IMR-90 (cell line): Measurements from ENCODE around the gene SGSM2.

Experiments
- CEBPB ChIP-seq: IDR thresholded peaks from 2 replicates; pipeline ENCODE4 v1.6.1; 2012; ENCODE audit warnings: low read depth, low read length, improper control_type of control experiment
- CHD1 ChIP-seq: IDR thresholded peaks from 2 replicates; pipeline ENCODE4 v1.6.1; 2012; ENCODE audit warnings: low read depth, low read length, improper control_type of control experiment
- MAFK ChIP-seq: IDR thresholded peaks from 2 replicates; pipeline ENCODE4 v1.6.1; 2012; ENCODE audit warnings: low read depth, low read length, improper control_type of control experiment
- NFE2L2 ChIP-seq: fragments of 150-350 bp; IDR thresholded peaks from 2 replicates; pipeline ENCODE4 v1.6.1; 2016; ENCODE audit warnings: low read depth, mild to moderate bottlenecking, low read length
- POLR2A ChIP-seq: IDR thresholded peaks from 2 replicates; pipeline ENCODE4 v1.6.1; 2012; ENCODE audit warnings: mild to moderate bottlenecking, low read depth, low read length
- RAD21 ChIP-seq: IDR thresholded peaks from 2 replicates; pipeline ENCODE4 v1.6.1; 2012; ENCODE audit warnings: low read length, improper control_type of control experiment
- RFX5 ChIP-seq: IDR thresholded peaks from 2 replicates; pipeline ENCODE4 v1.8.0; 2012; ENCODE audit warnings: low read depth, mild to moderate bottlenecking, low read length, moderate library complexity
- SMC3 ChIP-seq: fragments of 150-350 bp; IDR thresholded peaks from 2 replicates; pipeline ENCODE4 v1.6.1; 2016; ENCODE audit warnings: low read depth, mild to moderate bottlenecking, antibody characterized with exemption, low read length, moderate library complexity
- TF ChIP-seq, protein P1 (sequence below): conservative IDR thresholded peaks from 2 replicates; pipeline ENCODE4 v1.5.1; 2012; ENCODE audit warnings: mild to moderate bottlenecking, low read depth, low read length, improper control_type of control experiment
- TF ChIP-seq, protein P2 (sequence below): fragments of 150-350 bp; IDR thresholded peaks from 2 replicates; pipeline ENCODE4 v1.6.1; 2017; ENCODE audit warnings: mild to moderate bottlenecking, antibody characterized with exemption, low read length, low read depth
- TF ChIP-seq, protein P3 (sequence below): fragments of 150-350 bp; IDR thresholded peaks from 2 replicates; pipeline ENCODE4 v1.6.1; 2016; ENCODE audit warnings: low read depth, mild to moderate bottlenecking, low read length, moderate library complexity, borderline replicate concordance

DNA sequence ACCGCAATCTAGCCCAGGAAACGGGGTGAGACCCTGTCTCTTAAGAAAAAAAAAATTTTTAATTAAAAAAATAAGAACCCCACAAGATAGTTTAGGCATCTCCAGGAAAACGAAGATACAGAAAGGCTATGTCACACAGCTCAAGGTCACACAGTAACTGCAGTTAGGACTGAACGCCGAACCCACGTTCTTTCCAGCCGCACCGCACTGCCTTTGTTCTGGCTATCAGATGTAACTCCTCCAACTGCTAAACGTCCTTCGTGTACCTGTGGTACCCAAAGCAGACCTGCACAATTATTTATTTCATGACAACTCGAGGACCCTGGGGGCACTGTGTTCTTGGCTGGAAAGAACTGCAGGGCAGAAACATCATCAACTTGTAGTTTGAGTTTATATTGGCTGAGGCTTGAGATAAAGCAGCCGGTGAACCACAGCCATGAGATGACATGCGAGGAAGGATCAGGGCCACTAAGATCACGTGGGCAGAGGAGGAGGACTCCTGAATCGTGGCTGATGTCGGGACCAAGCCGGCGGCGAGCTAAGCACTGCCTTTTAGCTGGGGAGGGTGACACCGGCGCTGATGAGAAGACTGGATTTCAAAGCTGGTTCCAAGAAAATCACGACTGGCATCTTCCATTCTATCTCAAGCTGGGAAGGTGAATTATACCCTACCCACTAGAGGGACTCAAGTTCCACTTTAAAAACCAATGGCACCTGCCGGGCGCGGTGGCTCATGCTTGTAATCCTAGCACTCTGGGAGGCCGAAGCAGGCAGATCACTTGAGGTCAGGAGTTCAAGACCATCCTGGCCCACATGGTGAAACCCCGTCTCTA, 84.2 kb downstream of the SGSM2 start:
- TF ChIP-seq, protein P1, sequence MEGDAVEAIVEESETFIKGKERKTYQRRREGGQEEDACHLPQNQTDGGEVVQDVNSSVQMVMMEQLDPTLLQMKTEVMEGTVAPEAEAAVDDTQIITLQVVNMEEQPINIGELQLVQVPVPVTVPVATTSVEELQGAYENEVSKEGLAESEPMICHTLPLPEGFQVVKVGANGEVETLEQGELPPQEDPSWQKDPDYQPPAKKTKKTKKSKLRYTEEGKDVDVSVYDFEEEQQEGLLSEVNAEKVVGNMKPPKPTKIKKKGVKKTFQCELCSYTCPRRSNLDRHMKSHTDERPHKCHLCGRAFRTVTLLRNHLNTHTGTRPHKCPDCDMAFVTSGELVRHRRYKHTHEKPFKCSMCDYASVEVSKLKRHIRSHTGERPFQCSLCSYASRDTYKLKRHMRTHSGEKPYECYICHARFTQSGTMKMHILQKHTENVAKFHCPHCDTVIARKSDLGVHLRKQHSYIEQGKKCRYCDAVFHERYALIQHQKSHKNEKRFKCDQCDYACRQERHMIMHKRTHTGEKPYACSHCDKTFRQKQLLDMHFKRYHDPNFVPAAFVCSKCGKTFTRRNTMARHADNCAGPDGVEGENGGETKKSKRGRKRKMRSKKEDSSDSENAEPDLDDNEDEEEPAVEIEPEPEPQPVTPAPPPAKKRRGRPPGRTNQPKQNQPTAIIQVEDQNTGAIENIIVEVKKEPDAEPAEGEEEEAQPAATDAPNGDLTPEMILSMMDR: peak; percentile 42
- TF ChIP-seq POLR2A (no peak), RFX5 (no peak), SMC3 (no peak), RAD21 (peak; percentile 58), MAFK (no peak), NFE2L2 (no peak), CHD1 (no peak), CEBPB (no peak)
- TF ChIP-seq, protein P2, sequence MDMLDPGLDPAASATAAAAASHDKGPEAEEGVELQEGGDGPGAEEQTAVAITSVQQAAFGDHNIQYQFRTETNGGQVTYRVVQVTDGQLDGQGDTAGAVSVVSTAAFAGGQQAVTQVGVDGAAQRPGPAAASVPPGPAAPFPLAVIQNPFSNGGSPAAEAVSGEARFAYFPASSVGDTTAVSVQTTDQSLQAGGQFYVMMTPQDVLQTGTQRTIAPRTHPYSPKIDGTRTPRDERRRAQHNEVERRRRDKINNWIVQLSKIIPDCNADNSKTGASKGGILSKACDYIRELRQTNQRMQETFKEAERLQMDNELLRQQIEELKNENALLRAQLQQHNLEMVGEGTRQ: 0 out of 2 replicates have a peak, but pooled peaks have one; percentile 41
- TF ChIP-seq, protein P3, sequence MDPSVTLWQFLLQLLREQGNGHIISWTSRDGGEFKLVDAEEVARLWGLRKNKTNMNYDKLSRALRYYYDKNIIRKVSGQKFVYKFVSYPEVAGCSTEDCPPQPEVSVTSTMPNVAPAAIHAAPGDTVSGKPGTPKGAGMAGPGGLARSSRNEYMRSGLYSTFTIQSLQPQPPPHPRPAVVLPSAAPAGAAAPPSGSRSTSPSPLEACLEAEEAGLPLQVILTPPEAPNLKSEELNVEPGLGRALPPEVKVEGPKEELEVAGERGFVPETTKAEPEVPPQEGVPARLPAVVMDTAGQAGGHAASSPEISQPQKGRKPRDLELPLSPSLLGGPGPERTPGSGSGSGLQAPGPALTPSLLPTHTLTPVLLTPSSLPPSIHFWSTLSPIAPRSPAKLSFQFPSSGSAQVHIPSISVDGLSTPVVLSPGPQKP: no peak
